HCT116 (cell line): ENCODE data around the gene ZBTB6. TPM values are rescaled to one million over a fixed set of nuclear protein-coding genes. Genes with fewer than 3 reads are reported as not detected.

Source experiments
- ATAC-seq: fragments of 200-7000 bp; cut with Tn5 transposase; 2 replicates; pipeline ENCODE4 v1.9.1; 2020; ENCODE audit warnings: mild to moderate bottlenecking, moderate library complexity
- BruUV-seq: library from RNA; stranded (reverse); fragments of 400-500 nt; replicated peaks from 2 replicates; lab custom pipeline; 2021; lab: Mats Ljungman, UMichigan
- CTCF ChIA-PET: fragments of 300-600 bp; sonication (Branson Sonifier 250); formaldehyde crosslinking; loops from one replicate; lab custom pipeline; 2021; ENCODE audit warnings: antibody characterized with exemption; lab: Charles Lee
- POLR2A ChIA-PET: fragments of 300-600, 350-600 bp; sonication (Branson Sonifier 250); formaldehyde crosslinking; loops from one replicate; lab custom pipeline; 2021; ENCODE audit warnings: antibody characterized with exemption; lab: Charles Lee
- RAD21 ChIA-PET, 2 experiments: fragments of 300-600 bp; sonication (Branson Sonifier 250); formaldehyde crosslinking; loops; one replicate each; lab custom pipeline; 2023; ENCODE audit warnings: low total read pairs in 2 of 2; ENCODE audit not compliant: uncharacterized antibody in 2 of 2, unreplicated experiment in 2 of 2, low non-redundant PET in 1 of 2; lab: Charles Lee
- DNase-seq: peaks from one replicate; pipeline ENCODE4 v3.0.0-alpha.2; 2010; ENCODE audit warnings: low read depth, low spot score
- H2AFZ ChIP-seq: fragments of 200-600 bp; shearing (Covaris generic), sonication (generic); 2 replicates; pipeline ENCODE4 v1.6.1; 2017; ENCODE audit warnings: low read depth, mixed run types, mixed read lengths, antibody characterized with exemption, low read length; ENCODE audit not compliant: poor library complexity, severe bottlenecking
- H3K27ac ChIP-seq: 2 replicates; pipeline ENCODE4 v1.5.1; 2012; ENCODE audit warnings: low read depth, low read length
- H3K27me3 ChIP-seq: fragments of 200-600 bp; sonication (generic); 2 replicates; pipeline ENCODE4 v1.6.1; 2016; ENCODE audit warnings: mixed run types, low read length, mixed read lengths; ENCODE audit not compliant: insufficient read depth
- H3K36me3 ChIP-seq, 2 experiments: fragments of 200-500 bp in 1 of 2; fragments of 200-600 bp in 1 of 2; sonication (Bioruptor generic) in 1 of 2; sonication (generic) in 1 of 2; 2 replicates each; pipeline versions ENCODE4 v1.5.1 to v1.6.1; 2014 to 2016; ENCODE audit warnings: low read length in 2 of 2, inconsistent platforms in 1 of 2, mixed read lengths in 1 of 2, mixed run types in 1 of 2; ENCODE audit not compliant: insufficient read depth in 2 of 2, control insufficient read depth in 1 of 2
- H3K4me1 ChIP-seq, 2 experiments: fragments of 200-600 bp in 1 of 2; sonication (generic) in 1 of 2; 2 replicates each; pipeline versions ENCODE4 v1.5.1 to v1.6.1; 2012 to 2017; ENCODE audit warnings: low read length in 2 of 2, inconsistent platforms in 1 of 2, mild to moderate bottlenecking in 1 of 2, mixed read lengths in 1 of 2, mixed run types in 1 of 2, moderate library complexity in 1 of 2; ENCODE audit not compliant: insufficient read depth in 2 of 2, control insufficient read depth in 1 of 2
- H3K4me2 ChIP-seq: fragments of 200-600 bp; sonication (generic); 2 replicates; pipeline ENCODE4 v1.6.1; 2017; ENCODE audit warnings: mixed run types, low read length, mixed read lengths
- H3K4me3 ChIP-seq, 2 experiments: fragments of 200-600 bp in 1 of 2; sonication (generic) in 1 of 2; replicated peaks in 1 of 2; 2 replicates each; pipeline ENCODE4 v1.5.1; 2011 to 2016; ENCODE audit warnings: low read length in 2 of 2, control low read depth in 1 of 2, low read depth in 1 of 2, mild to moderate bottlenecking in 1 of 2, mixed read lengths in 1 of 2, mixed run types in 1 of 2
- H3K79me2 ChIP-seq: fragments of 200-600 bp; sonication (generic); 2 replicates; pipeline ENCODE4 v1.6.1; 2017; ENCODE audit warnings: mild to moderate bottlenecking, mixed run types, low read length, moderate library complexity, mixed read lengths; ENCODE audit not compliant: insufficient read depth
- H3K9ac ChIP-seq: fragments of 200-600 bp; sonication (generic); 2 replicates; pipeline ENCODE4 v1.6.1; 2016; ENCODE audit warnings: low read length, mixed read lengths
- H3K9me2 ChIP-seq: fragments of 200-600 bp; sonication (generic), shearing (Covaris generic); 2 replicates; pipeline ENCODE4 v1.6.1; 2017; ENCODE audit warnings: mixed run types, mild to moderate bottlenecking, moderate library complexity; ENCODE audit not compliant: insufficient read depth
- H3K9me3 ChIP-seq, 2 experiments: fragments of 200-500 bp in 1 of 2; fragments of 200-600 bp in 1 of 2; sonication (Bioruptor generic) in 1 of 2; sonication (generic) in 1 of 2; 2 replicates each; pipeline ENCODE4 v1.6.1; 2014 to 2017; ENCODE audit warnings: low read length in 2 of 2, mixed read lengths in 2 of 2, inconsistent platforms in 1 of 2, low read depth in 1 of 2, mild to moderate bottlenecking in 1 of 2, mixed run types in 1 of 2, moderate library complexity in 1 of 2; ENCODE audit not compliant: control insufficient read depth in 1 of 2, insufficient read depth in 1 of 2
- H4K20me1 ChIP-seq: fragments of 200-600 bp; sonication (generic), shearing (Covaris generic); 2 replicates; pipeline ENCODE4 v1.6.1; 2017; ENCODE audit warnings: mixed run types, mild to moderate bottlenecking, moderate library complexity; ENCODE audit not compliant: insufficient read depth
- CBX3 ChIP-seq: IDR thresholded peaks from 2 replicates; pipeline ENCODE4 v1.6.1; 2012; ENCODE audit warnings: low read depth
- EGR1 ChIP-seq: IDR thresholded peaks from 2 replicates; pipeline ENCODE4 v1.6.1; 2012; ENCODE audit warnings: low read depth
- ELF1 ChIP-seq: IDR thresholded peaks from 2 replicates; pipeline ENCODE4 v1.6.1; 2012; ENCODE audit warnings: low read depth, borderline replicate concordance
- EZH2phosphoT487 ChIP-seq: fragments of 200-600 bp; IDR thresholded peaks from 2 replicates; pipeline ENCODE4 v1.6.1; 2018; ENCODE audit warnings: antibody characterized with exemption, borderline replicate concordance
- SP1 ChIP-seq: IDR thresholded peaks from 2 replicates; pipeline ENCODE4 v1.6.1; 2012; ENCODE audit warnings: low read depth
- SRF ChIP-seq: IDR thresholded peaks from 2 replicates; pipeline ENCODE4 v1.6.1; 2012; ENCODE audit warnings: low read depth
- ZNF274 ChIP-seq: fragments of 200-500 bp; sonication (Bioruptor generic); IDR thresholded peaks from 2 replicates; pipeline ENCODE4 v1.6.1; 2014; ENCODE audit warnings: mild to moderate bottlenecking, low read depth, low read length, inconsistent platforms
- intact Hi-C: fragments of 100-400 bp; cut with micrococcal nuclease; formaldehyde crosslinking; loops from 2 replicates; pipeline ENCODE4 v1.10.0; 2022
- total RNA-seq: library from RNA; stranded (reverse); gene quantifications from one replicate; pipeline ENCODE4 v1.2.1, GENCODE V29; 2021; ENCODE audit not compliant: unreplicated experiment
- TF ChIP-seq, protein P1 (sequence below): IDR thresholded peaks from 2 replicates; pipeline ENCODE4 v1.6.1; 2012; ENCODE audit warnings: low read depth
- TF ChIP-seq, protein P2 (sequence below), 3 experiments: fragments of 200-600 bp in 1 of 3; sonication (generic) in 1 of 3; IDR thresholded peaks in 2 of 3; conservative IDR thresholded peaks in 1 of 3; 2 replicates each; pipeline ENCODE4 v1.5.1; 2012 to 2017; ENCODE audit warnings: low read depth in 2 of 3, low read length in 2 of 3, antibody characterized with exemption in 1 of 3, borderline replicate concordance in 1 of 3, control low read depth in 1 of 3, mild to moderate bottlenecking in 1 of 3, mixed read lengths in 1 of 3, mixed run types in 1 of 3, moderate library complexity in 1 of 3; ENCODE audit not compliant: insufficient read depth in 1 of 3

The ZBTB6 gene
- total RNA-seq, 1 experiment from 2014 or later, result 12.3 TPM

- no peak overlapping the region for H3K4me2 ChIP-seq
- no peaks in the 10 kb centered on the region for H3K27me3 ChIP-seq
- DNase-seq, result no peak
- H3K9ac ChIP-seq, result no peak overlapping the region
- no peaks in the 10 kb centered on the region for H3K9me2 ChIP-seq
- no peaks in the 10 kb centered on the region for H3K4me1 ChIP-seq
- H3K27ac ChIP-seq, result no peak overlapping the region
- no peak overlapping the region for H2AFZ ChIP-seq
- intact Hi-C loops, result no loop called here
- no peaks in the 10 kb centered on the region for H4K20me1 ChIP-seq
- peaks cover 36 to 48% of the 10 kb centered on the region in 2 experiments for H3K36me3 ChIP-seq
- RAD21 ChIA-PET, result no interaction called here
- no peaks in the 10 kb centered on the region for H3K79me2 ChIP-seq
- H3K4me3 ChIP-seq, result no peak overlapping the region
- CTCF ChIA-PET, result no interaction called here
- no peak for ATAC-seq
- H3K9me3 ChIP-seq, result no peaks in the 10 kb centered on the region
- BruUV-seq, result no TSS peak
- TF ChIP-seq ELF1 (no peak), ZNF274 (no peak), EGR1 (no peak), EZH2phosphoT487 (no peak), CBX3 (no peak), SRF (no peak), SP1 (no peak)
- TF ChIP-seq, protein P1, sequence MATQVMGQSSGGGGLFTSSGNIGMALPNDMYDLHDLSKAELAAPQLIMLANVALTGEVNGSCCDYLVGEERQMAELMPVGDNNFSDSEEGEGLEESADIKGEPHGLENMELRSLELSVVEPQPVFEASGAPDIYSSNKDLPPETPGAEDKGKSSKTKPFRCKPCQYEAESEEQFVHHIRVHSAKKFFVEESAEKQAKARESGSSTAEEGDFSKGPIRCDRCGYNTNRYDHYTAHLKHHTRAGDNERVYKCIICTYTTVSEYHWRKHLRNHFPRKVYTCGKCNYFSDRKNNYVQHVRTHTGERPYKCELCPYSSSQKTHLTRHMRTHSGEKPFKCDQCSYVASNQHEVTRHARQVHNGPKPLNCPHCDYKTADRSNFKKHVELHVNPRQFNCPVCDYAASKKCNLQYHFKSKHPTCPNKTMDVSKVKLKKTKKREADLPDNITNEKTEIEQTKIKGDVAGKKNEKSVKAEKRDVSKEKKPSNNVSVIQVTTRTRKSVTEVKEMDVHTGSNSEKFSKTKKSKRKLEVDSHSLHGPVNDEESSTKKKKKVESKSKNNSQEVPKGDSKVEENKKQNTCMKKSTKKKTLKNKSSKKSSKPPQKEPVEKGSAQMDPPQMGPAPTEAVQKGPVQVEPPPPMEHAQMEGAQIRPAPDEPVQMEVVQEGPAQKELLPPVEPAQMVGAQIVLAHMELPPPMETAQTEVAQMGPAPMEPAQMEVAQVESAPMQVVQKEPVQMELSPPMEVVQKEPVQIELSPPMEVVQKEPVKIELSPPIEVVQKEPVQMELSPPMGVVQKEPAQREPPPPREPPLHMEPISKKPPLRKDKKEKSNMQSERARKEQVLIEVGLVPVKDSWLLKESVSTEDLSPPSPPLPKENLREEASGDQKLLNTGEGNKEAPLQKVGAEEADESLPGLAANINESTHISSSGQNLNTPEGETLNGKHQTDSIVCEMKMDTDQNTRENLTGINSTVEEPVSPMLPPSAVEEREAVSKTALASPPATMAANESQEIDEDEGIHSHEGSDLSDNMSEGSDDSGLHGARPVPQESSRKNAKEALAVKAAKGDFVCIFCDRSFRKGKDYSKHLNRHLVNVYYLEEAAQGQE, result no peak
- TF ChIP-seq, protein P2, sequence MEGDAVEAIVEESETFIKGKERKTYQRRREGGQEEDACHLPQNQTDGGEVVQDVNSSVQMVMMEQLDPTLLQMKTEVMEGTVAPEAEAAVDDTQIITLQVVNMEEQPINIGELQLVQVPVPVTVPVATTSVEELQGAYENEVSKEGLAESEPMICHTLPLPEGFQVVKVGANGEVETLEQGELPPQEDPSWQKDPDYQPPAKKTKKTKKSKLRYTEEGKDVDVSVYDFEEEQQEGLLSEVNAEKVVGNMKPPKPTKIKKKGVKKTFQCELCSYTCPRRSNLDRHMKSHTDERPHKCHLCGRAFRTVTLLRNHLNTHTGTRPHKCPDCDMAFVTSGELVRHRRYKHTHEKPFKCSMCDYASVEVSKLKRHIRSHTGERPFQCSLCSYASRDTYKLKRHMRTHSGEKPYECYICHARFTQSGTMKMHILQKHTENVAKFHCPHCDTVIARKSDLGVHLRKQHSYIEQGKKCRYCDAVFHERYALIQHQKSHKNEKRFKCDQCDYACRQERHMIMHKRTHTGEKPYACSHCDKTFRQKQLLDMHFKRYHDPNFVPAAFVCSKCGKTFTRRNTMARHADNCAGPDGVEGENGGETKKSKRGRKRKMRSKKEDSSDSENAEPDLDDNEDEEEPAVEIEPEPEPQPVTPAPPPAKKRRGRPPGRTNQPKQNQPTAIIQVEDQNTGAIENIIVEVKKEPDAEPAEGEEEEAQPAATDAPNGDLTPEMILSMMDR (IDR thresholded peaks at IDR 0.05 in 2 of 3, conservative IDR thresholded peaks at IDR 0.05 in 1 of 3; ENCODE audit: borderline replicate concordance in 1 of 3, insufficient read depth in 1 of 3, low read depth in 2 of 3, low read length in 2 of 3), result no peak
- TF ChIP-seq, all 23 proteins: peak for 0
- POLR2A ChIA-PET, result no interaction called here
Measured at GRCh38 chr9:122883125-122883524, 30.0 kb downstream of the ZBTB6 start.
